Measurements from ENCODE around the gene CHCHD3.
"Not testable (repeated sequence)": the region's sequence is repeated elsewhere in the genome, so short reads cannot be mapped to it uniquely, and the experiment has no call there.

CHCHD3 gene

GRCh38 chr7:132906193-132906835 lies 175.6 kb downstream of the CHCHD3 start:
- Histone ChIP-seq H3K9me3 (ENCODE audit: low read depth, low read length) (no peaks in the 10 kb centered on the region), H3K9ac (ENCODE audit: insufficient read length) (no peak overlapping the region), H3K36me3 (ENCODE audit: insufficient read depth, low read length) (no peaks in the 10 kb centered on the region), H3K27ac (no peak overlapping the region), H3K4me3 (no peak overlapping the region)
- no peak for DNase-seq (ENCODE audit: low read depth, low spot score)
- TF ChIP-seq FOXP2 (optimal IDR thresholded peaks at IDR 0.05; ENCODE audit: control extremely low read depth, extremely low read length, insufficient read depth) = no peak
- TF ChIP-seq POLR2AphosphoS5 (IDR thresholded peaks at IDR 0.05; ENCODE audit: borderline replicate concordance, low read depth, low read length) = no peak
- TF ChIP-seq EZH2 (IDR thresholded peaks at IDR 0.05) = no peak

GRCh38 chr7:132905136-132905535 lies 176.8 kb downstream of the CHCHD3 start:
- not testable (repeated sequence) for H3K9ac ChIP-seq (ENCODE audit: insufficient read length); DNase-seq (ENCODE audit: low read depth, low spot score); H3K27ac ChIP-seq; H3K4me3 ChIP-seq; H3K9me3 ChIP-seq (ENCODE audit: low read depth, low read length); H3K36me3 ChIP-seq (ENCODE audit: insufficient read depth, low read length)

- no peak for DNase-seq (ENCODE audit: low read depth, low spot score)
- no peak overlapping the region for H3K4me3 ChIP-seq
- no peaks in the 10 kb centered on the region for H3K9me3 ChIP-seq (ENCODE audit: low read depth, low read length)
- H3K9ac ChIP-seq (ENCODE audit: insufficient read length) = no peak overlapping the region
- H3K36me3 ChIP-seq (ENCODE audit: insufficient read depth, low read length) = no peaks in the 10 kb centered on the region
- TF ChIP-seq EZH2 (IDR thresholded peaks at IDR 0.05) = no peak
- TF ChIP-seq FOXP2 (optimal IDR thresholded peaks at IDR 0.05; ENCODE audit: control extremely low read depth, extremely low read length, insufficient read depth) = no peak
- TF ChIP-seq POLR2AphosphoS5 (IDR thresholded peaks at IDR 0.05; ENCODE audit: borderline replicate concordance, low read depth, low read length) = no peak
- no peak overlapping the region for H3K27ac ChIP-seq
Measured at GRCh38 chr7:132904209-132904608, 177.7 kb downstream of the CHCHD3 start.

- not testable (repeated sequence) for H3K27ac ChIP-seq; H3K9ac ChIP-seq (ENCODE audit: insufficient read length); DNase-seq (ENCODE audit: low read depth, low spot score); H3K36me3 ChIP-seq (ENCODE audit: insufficient read depth, low read length); H3K9me3 ChIP-seq (ENCODE audit: low read depth, low read length); H3K4me3 ChIP-seq
Measured at GRCh38 chr7:132902294-132902693, 179.6 kb downstream of the CHCHD3 start.

DNA sequence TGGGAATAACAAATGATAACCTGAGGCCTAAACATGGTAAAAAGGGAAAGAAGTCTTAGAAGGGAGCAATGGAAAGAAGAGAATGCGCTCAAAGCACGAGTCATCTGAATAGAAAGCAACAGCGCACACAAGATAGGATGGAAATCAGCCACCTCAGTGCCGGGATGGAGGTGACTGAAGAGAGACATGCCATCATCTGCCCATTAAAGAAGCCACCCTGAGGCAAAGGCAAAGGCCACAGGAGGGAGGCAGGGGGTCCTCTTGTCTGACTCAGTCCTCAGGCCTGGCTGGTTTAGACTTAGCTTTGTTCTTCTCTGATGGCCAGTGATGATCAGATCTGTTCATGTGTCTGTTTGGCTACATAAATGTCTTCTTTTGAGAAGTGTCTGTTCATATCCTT lies 180.6 kb downstream of the CHCHD3 start:
- no peaks in the 10 kb centered on the region for H3K9me3 ChIP-seq (ENCODE audit: low read depth, low read length)
- no peaks in the 10 kb centered on the region for H3K36me3 ChIP-seq (ENCODE audit: insufficient read depth, low read length)
- no peak overlapping the region for H3K4me3 ChIP-seq

GRCh38 chr7:132899833-132900232 lies 182.1 kb downstream of the CHCHD3 start:
- Histone ChIP-seq H3K9me3 (ENCODE audit: low read depth, low read length) (no peaks in the 10 kb centered on the region), H3K9ac (ENCODE audit: insufficient read length) (no peak overlapping the region), H3K4me3 (no peak overlapping the region), H3K27ac (no peak overlapping the region), H3K36me3 (ENCODE audit: insufficient read depth, low read length) (no peaks in the 10 kb centered on the region; the same call in 1 of the 2 replicates)
- TF ChIP-seq EZH2 (IDR thresholded peaks at IDR 0.05) (no peak), POLR2AphosphoS5 (IDR thresholded peaks at IDR 0.05; ENCODE audit: borderline replicate concordance, low read depth, low read length) (no peak), FOXP2 (optimal IDR thresholded peaks at IDR 0.05; ENCODE audit: control extremely low read depth, extremely low read length, insufficient read depth) (no peak)
- DNase-seq (ENCODE audit: low read depth, low spot score) = no peak

More for the DNA sequence above, 180.6 kb downstream of the CHCHD3 start:
- TF ChIP-seq EZH2 (IDR thresholded peaks at IDR 0.05) (no peak), POLR2AphosphoS5 (IDR thresholded peaks at IDR 0.05; ENCODE audit: borderline replicate concordance, low read depth, low read length) (no peak), FOXP2 (optimal IDR thresholded peaks at IDR 0.05; ENCODE audit: control extremely low read depth, extremely low read length, insufficient read depth) (no peak)
- no peak for DNase-seq (ENCODE audit: low read depth, low spot score)
- no peak overlapping the region for H3K9ac ChIP-seq (ENCODE audit: insufficient read length)
- H3K27ac ChIP-seq = no peak overlapping the region

GRCh38 chr7:132898641-132899175 lies 183.2 kb downstream of the CHCHD3 start:
- H3K9me3 ChIP-seq (ENCODE audit: low read depth, low read length); H3K4me3 ChIP-seq; H3K9ac ChIP-seq (ENCODE audit: insufficient read length); H3K36me3 ChIP-seq (ENCODE audit: insufficient read depth, low read length); H3K27ac ChIP-seq; DNase-seq (ENCODE audit: low read depth, low spot score): not testable (repeated sequence)

- Histone ChIP-seq H3K36me3 (ENCODE audit: insufficient read depth, low read length) (peaks cover 3% of the 10 kb centered on the region; the same call in 1 of the 2 replicates), H3K27ac (no peak overlapping the region), H3K9ac (ENCODE audit: insufficient read length) (no peak overlapping the region), H3K9me3 (ENCODE audit: low read depth, low read length) (no peaks in the 10 kb centered on the region), H3K4me3 (no peak overlapping the region)
- no peak for TF ChIP-seq POLR2AphosphoS5 (IDR thresholded peaks at IDR 0.05; ENCODE audit: borderline replicate concordance, low read depth, low read length)
- TF ChIP-seq EZH2 (IDR thresholded peaks at IDR 0.05) = no peak
- no peak for TF ChIP-seq FOXP2 (optimal IDR thresholded peaks at IDR 0.05; ENCODE audit: control extremely low read depth, extremely low read length, insufficient read depth)
- no peak for DNase-seq (ENCODE audit: low read depth, low spot score)
Measured at GRCh38 chr7:132897093-132897687, 184.7 kb downstream of the CHCHD3 start.

DNA sequence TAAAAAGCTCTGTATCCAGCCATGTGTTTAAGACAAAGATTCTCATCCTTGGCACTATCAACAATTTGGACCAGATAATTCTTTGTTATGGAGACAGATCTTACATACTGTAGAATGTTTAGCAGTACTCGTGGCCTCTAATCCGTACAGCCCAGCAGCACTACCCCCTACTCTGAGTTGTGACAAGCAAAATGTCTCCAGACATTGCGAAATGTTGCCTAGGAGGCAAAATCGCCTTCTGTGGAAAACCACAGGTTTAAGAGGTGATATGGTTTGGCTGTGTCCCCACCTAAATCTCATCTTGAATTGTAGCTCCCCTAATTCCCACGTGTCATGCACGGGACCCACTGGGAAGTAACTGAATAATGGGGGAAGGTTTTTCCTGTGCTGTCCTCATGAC lies 186.7 kb downstream of the CHCHD3 start:
- H3K27ac ChIP-seq = no peak overlapping the region
- no peak overlapping the region for H3K4me3 ChIP-seq
- no peak overlapping the region for H3K9ac ChIP-seq (ENCODE audit: insufficient read length)
- DNase-seq (ENCODE audit: low read depth, low spot score) = no peak
- no peak for TF ChIP-seq POLR2AphosphoS5 (IDR thresholded peaks at IDR 0.05; ENCODE audit: borderline replicate concordance, low read depth, low read length)
- TF ChIP-seq EZH2 (IDR thresholded peaks at IDR 0.05) = no peak
- TF ChIP-seq FOXP2 (optimal IDR thresholded peaks at IDR 0.05; ENCODE audit: control extremely low read depth, extremely low read length, insufficient read depth) = no peak
- no peaks in the 10 kb centered on the region for H3K9me3 ChIP-seq (ENCODE audit: low read depth, low read length)
- H3K36me3 ChIP-seq (ENCODE audit: insufficient read depth, low read length) = peaks cover 3% of the 10 kb centered on the region; the same call in 1 of the 2 replicates
